ENCODE data around the gene CUL7. TPM values are rescaled to one million over a fixed set of nuclear protein-coding genes. Genes with fewer than 3 reads are reported as not detected.
"Not testable (repeated sequence)": the region's sequence is repeated elsewhere in the genome, so short reads cannot be mapped to it uniquely, and the experiment has no call there.

The CUL7 gene
- total RNA-seq, 4 donors from 2014 or later = 20.7 to 39.6 (median 28.6) TPM

GRCh38 chr6:43005844-43006243, 47.8 kb downstream of the CUL7 start:
- Histone ChIP-seq H3K27ac (no peak overlapping the region), H3K9me3 (no peaks in the 10 kb centered on the region), H3K36me3 (peaks cover 26 to 32% of the 10 kb centered on the region in 2 donors), H3K27me3 (no peaks in the 10 kb centered on the region), H3K4me3 (replicated peaks in 1 of 3) (no peak overlapping the region), H3K4me1 (no peaks in the 10 kb centered on the region)
- DNase-seq = no peak
- intact Hi-C loops (cut with DNase I) = no loop called here
- no peak for TF ChIP-seq POLR2A (IDR thresholded peaks at IDR 0.05)
- TF ChIP-seq, protein P1, sequence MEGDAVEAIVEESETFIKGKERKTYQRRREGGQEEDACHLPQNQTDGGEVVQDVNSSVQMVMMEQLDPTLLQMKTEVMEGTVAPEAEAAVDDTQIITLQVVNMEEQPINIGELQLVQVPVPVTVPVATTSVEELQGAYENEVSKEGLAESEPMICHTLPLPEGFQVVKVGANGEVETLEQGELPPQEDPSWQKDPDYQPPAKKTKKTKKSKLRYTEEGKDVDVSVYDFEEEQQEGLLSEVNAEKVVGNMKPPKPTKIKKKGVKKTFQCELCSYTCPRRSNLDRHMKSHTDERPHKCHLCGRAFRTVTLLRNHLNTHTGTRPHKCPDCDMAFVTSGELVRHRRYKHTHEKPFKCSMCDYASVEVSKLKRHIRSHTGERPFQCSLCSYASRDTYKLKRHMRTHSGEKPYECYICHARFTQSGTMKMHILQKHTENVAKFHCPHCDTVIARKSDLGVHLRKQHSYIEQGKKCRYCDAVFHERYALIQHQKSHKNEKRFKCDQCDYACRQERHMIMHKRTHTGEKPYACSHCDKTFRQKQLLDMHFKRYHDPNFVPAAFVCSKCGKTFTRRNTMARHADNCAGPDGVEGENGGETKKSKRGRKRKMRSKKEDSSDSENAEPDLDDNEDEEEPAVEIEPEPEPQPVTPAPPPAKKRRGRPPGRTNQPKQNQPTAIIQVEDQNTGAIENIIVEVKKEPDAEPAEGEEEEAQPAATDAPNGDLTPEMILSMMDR (IDR thresholded peaks at IDR 0.05) = no peak
- WGBS, 2 donors = 90 to 93% methylated on average over 5 of the region's 5 CpGs

DNA sequence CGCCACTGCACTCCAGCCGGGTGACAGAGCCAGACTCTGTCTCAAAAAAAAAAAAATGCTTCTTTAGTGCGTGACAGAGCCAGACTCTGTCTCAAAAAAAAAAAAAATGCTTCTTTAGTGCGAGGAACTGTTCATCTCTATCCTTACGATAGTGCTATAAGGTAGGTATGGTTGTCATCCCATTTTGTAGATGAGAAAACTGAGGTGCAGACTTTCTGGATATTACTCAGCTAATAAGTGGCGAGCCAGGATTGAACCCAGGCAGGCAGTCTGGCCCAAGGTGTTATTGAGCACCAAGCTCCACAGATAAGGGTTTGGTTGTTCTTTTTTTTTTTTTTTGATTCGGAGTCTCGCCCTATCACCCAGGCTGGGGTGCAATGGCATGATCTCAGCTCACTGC, 51.8 kb downstream of the CUL7 start:
- H3K4me1 ChIP-seq = no peaks in the 10 kb centered on the region
- no peak for TF ChIP-seq POLR2A (IDR thresholded peaks at IDR 0.05)
- TF ChIP-seq, protein P1 (IDR thresholded peaks at IDR 0.05) = no peak
- H3K27me3 ChIP-seq = no peaks in the 10 kb centered on the region
- no peak overlapping the region for H3K4me3 ChIP-seq (replicated peaks in 1 of 3)
- no peaks in the 10 kb centered on the region for H3K9me3 ChIP-seq
- no peak for DNase-seq
- intact Hi-C loops (cut with DNase I) = no loop called here
- peaks cover under 1 to 5% of the 10 kb centered on the region in 2 donors for H3K36me3 ChIP-seq
- 95 to 99% methylated on average over 8 of the region's 8 CpGs for WGBS, 2 donors
- no peak overlapping the region for H3K27ac ChIP-seq

- H3K9me3 ChIP-seq; H3K27ac ChIP-seq; intact Hi-C loops (cut with DNase I); H3K27me3 ChIP-seq; H3K36me3 ChIP-seq; DNase-seq; H3K4me1 ChIP-seq; H3K4me3 ChIP-seq (replicated peaks in 1 of 3): not testable (repeated sequence)
- 93 to 96% methylated on average over 7 to 9 of the region's 9 CpGs for WGBS, 2 donors
Measured at GRCh38 chr6:42998205-42998604, 55.4 kb downstream of the CUL7 start.

GRCh38 chr6:42996513-42996912, 57.1 kb downstream of the CUL7 start:
- H3K9me3 ChIP-seq = no peaks in the 10 kb centered on the region
- no peak overlapping the region for H3K4me3 ChIP-seq (replicated peaks in 1 of 3)
- no peak overlapping the region for H3K27ac ChIP-seq
- no peak for DNase-seq
- intact Hi-C loops (cut with DNase I) = no loop called here
- no peaks in the 10 kb centered on the region for H3K27me3 ChIP-seq
- no peaks in the 10 kb centered on the region for H3K4me1 ChIP-seq
- no peaks in the 10 kb centered on the region for H3K36me3 ChIP-seq
- no peak for TF ChIP-seq POLR2A (IDR thresholded peaks at IDR 0.05)
- TF ChIP-seq, protein P1 (IDR thresholded peaks at IDR 0.05) = no peak

GRCh38 chr6:42993445-42993844, 60.2 kb downstream of the CUL7 start:
- H3K27ac ChIP-seq = no peak overlapping the region
- DNase-seq = no peak
- TF ChIP-seq, protein P1 (IDR thresholded peaks at IDR 0.05) = no peak
- no peak for TF ChIP-seq POLR2A (IDR thresholded peaks at IDR 0.05)
- H3K36me3 ChIP-seq = peaks cover 0 to 10% of the 10 kb centered on the region in 2 donors
- H3K9me3 ChIP-seq = no peaks in the 10 kb centered on the region
- H3K4me3 ChIP-seq (replicated peaks in 1 of 3) = no peak overlapping the region
- 92% methylated on average over 2 of the region's 2 CpGs for WGBS, 2 donors
- H3K4me1 ChIP-seq = peaks cover under 1 to 3% of the 10 kb centered on the region in 2 donors
- intact Hi-C loops (cut with DNase I) = no loop called here
- H3K27me3 ChIP-seq = no peaks in the 10 kb centered on the region

DNA sequence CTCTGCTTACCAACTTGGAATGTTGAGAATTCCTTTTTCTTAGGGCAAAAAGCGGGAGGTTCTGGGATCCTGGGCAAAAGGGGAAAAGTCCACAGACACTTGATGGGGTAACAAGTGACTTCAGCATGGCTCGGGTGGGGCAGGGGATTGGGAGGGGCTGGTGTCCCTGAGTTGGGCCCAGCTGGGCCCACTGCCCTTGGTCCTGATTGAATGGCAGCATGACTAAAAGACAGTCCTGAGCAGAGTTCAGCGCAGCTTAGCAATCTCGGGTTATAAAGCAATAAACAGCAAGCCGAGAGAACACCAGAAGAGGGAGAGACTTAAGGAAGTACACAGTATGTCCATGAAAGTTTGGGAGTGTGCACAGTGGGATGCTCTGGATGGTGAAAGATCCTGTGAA, 63.7 kb downstream of the CUL7 start:
- no peak overlapping the region for H3K27ac ChIP-seq
- H3K27me3 ChIP-seq = no peaks in the 10 kb centered on the region
- intact Hi-C loops (cut with DNase I) = no loop called here
- peaks cover 0 to 10% of the 10 kb centered on the region in 2 donors for H3K36me3 ChIP-seq
- H3K4me3 ChIP-seq (replicated peaks in 1 of 3) = no peak overlapping the region
- H3K4me1 ChIP-seq = peaks cover 16 to 27% of the 10 kb centered on the region in 2 donors
- 87 to 98% methylated on average over 5 of the region's 5 CpGs for WGBS, 2 donors
- no peak for DNase-seq
- H3K9me3 ChIP-seq = no peaks in the 10 kb centered on the region
- TF ChIP-seq, protein P1 (IDR thresholded peaks at IDR 0.05) = no peak

All from thyroid gland (tissue), 4 donors.